GM12878 (cell line): ENCODE data around the gene NTN3.

ENCODE experiments used
- CHD2 ChIP-seq: IDR thresholded peaks from 2 replicates; pipeline ENCODE4 v1.6.1; 2011; ENCODE audit warnings: low read depth, low read length, improper control_type of control experiment, borderline replicate concordance
- EGR1 ChIP-seq, 2 experiments: IDR thresholded peaks; 1 replicate in 1 of 2; 2 replicates in 1 of 2; pipeline ENCODE4 v1.6.1; 2011 to 2012; ENCODE audit warnings: low read depth in 2 of 2, low read length in 2 of 2, borderline replicate concordance in 1 of 2, mild to moderate bottlenecking in 1 of 2, moderate library complexity in 1 of 2
- EP300 ChIP-seq, 2 experiments: fragments of 150-350 bp in 1 of 2; IDR thresholded peaks; 2 replicates each; pipeline ENCODE4 v1.6.1; 2011 to 2012; ENCODE audit warnings: low read depth in 2 of 2, low read length in 2 of 2, borderline replicate concordance in 1 of 2, improper control_type of control experiment in 1 of 2, inconsistent platforms in 1 of 2; ENCODE audit not compliant: control insufficient read depth in 1 of 2
- EZH2 ChIP-seq: IDR thresholded peaks from 2 replicates; pipeline ENCODE4 v1.6.1; 2012; ENCODE audit warnings: low read depth, mild to moderate bottlenecking, control low read depth, inconsistent platforms, low read length, borderline replicate concordance; ENCODE audit not compliant: control insufficient read depth
- JUNB ChIP-seq: IDR thresholded peaks from 2 replicates; pipeline ENCODE4 v1.6.1; 2016; ENCODE audit warnings: antibody characterized with exemption, mild to moderate bottlenecking
- KAT2A ChIP-seq: conservative IDR thresholded peaks from 2 replicates; pipeline ENCODE4 v1.6.1; 2011; ENCODE audit warnings: low read depth, low read length; ENCODE audit not compliant: control insufficient read depth
- POLR2A ChIP-seq: IDR thresholded peaks from 2 replicates; pipeline ENCODE4 v1.6.1; 2011; ENCODE audit warnings: low read depth, mild to moderate bottlenecking, low read length
- SUPT20H ChIP-seq: IDR thresholded peaks from 2 replicates; pipeline ENCODE4 v1.6.1; 2011; ENCODE audit warnings: low read depth, mild to moderate bottlenecking, low read length, moderate library complexity, borderline replicate concordance; ENCODE audit not compliant: control insufficient read depth
- ZNF384 ChIP-seq: IDR thresholded peaks from 2 replicates; pipeline ENCODE4 v1.6.1; 2012; ENCODE audit warnings: low read depth, mild to moderate bottlenecking, low read length, improper control_type of control experiment, borderline replicate concordance
- TF ChIP-seq, protein P1 (sequence below): IDR thresholded peaks from 2 replicates; pipeline ENCODE4 v1.6.1; 2011; ENCODE audit warnings: borderline replicate concordance, low read depth, mild to moderate bottlenecking, moderate library complexity, low read length; ENCODE audit not compliant: insufficient read depth, poor library complexity, severe bottlenecking
- TF ChIP-seq, protein P2 (sequence below), 3 experiments: IDR thresholded peaks in 2 of 3; conservative IDR thresholded peaks in 1 of 3; 2 replicates each; pipeline ENCODE4 v1.5.1; 2011; ENCODE audit warnings: low read depth in 3 of 3, low read length in 3 of 3, mild to moderate bottlenecking in 3 of 3, control low read depth in 2 of 3, moderate library complexity in 2 of 3, inconsistent platforms in 1 of 3, mixed read lengths in 1 of 3; ENCODE audit not compliant: control insufficient read depth in 2 of 3, insufficient read depth in 1 of 3; ENCODE audit errors: extremely low read depth in 1 of 3
- TF ChIP-seq, protein P3 (sequence below): IDR thresholded peaks from 2 replicates; pipeline ENCODE4 v1.6.1; 2012; ENCODE audit warnings: mild to moderate bottlenecking, low read depth, low read length

DNA sequence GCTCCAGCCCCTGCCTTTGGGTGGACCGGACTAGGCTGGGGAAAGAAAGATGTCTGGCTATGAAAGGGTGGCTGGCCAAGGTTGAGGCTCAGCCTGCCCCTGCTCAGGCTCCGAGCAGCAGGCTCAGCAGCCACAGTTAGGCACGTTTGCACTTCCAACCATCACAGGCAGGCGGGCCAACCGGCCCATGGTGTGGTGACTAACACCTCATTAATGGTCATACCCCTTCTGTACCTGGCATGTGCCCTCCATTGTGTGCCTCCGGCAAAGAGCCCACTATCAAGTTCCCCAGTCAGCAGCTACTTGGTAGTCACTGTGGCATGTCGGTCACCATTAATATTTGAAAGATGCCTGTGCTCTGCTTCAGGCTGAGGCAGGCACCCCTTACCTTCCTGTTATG is 10.6 kb downstream of the NTN3 start:
- TF ChIP-seq ZNF384: no peak
- TF ChIP-seq, protein P1, sequence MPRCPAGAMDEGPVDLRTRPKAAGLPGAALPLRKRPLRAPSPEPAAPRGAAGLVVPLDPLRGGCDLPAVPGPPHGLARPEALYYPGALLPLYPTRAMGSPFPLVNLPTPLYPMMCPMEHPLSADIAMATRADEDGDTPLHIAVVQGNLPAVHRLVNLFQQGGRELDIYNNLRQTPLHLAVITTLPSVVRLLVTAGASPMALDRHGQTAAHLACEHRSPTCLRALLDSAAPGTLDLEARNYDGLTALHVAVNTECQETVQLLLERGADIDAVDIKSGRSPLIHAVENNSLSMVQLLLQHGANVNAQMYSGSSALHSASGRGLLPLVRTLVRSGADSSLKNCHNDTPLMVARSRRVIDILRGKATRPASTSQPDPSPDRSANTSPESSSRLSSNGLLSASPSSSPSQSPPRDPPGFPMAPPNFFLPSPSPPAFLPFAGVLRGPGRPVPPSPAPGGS: no peak
- no peak for TF ChIP-seq KAT2A
- TF ChIP-seq JUNB: no peak
- TF ChIP-seq POLR2A: no peak
- TF ChIP-seq, protein P2, sequence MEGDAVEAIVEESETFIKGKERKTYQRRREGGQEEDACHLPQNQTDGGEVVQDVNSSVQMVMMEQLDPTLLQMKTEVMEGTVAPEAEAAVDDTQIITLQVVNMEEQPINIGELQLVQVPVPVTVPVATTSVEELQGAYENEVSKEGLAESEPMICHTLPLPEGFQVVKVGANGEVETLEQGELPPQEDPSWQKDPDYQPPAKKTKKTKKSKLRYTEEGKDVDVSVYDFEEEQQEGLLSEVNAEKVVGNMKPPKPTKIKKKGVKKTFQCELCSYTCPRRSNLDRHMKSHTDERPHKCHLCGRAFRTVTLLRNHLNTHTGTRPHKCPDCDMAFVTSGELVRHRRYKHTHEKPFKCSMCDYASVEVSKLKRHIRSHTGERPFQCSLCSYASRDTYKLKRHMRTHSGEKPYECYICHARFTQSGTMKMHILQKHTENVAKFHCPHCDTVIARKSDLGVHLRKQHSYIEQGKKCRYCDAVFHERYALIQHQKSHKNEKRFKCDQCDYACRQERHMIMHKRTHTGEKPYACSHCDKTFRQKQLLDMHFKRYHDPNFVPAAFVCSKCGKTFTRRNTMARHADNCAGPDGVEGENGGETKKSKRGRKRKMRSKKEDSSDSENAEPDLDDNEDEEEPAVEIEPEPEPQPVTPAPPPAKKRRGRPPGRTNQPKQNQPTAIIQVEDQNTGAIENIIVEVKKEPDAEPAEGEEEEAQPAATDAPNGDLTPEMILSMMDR (IDR thresholded peaks at IDR 0.05 in 2 of 3, conservative IDR thresholded peaks at IDR 0.05 in 1 of 3; ENCODE audit: control insufficient read depth in 2 of 3, extremely low read depth in 1 of 3, insufficient read depth in 1 of 3, low read depth in 3 of 3, low read length in 3 of 3): no peak
- TF ChIP-seq SUPT20H: no peak
- TF ChIP-seq EZH2: no peak
- TF ChIP-seq, protein P3, sequence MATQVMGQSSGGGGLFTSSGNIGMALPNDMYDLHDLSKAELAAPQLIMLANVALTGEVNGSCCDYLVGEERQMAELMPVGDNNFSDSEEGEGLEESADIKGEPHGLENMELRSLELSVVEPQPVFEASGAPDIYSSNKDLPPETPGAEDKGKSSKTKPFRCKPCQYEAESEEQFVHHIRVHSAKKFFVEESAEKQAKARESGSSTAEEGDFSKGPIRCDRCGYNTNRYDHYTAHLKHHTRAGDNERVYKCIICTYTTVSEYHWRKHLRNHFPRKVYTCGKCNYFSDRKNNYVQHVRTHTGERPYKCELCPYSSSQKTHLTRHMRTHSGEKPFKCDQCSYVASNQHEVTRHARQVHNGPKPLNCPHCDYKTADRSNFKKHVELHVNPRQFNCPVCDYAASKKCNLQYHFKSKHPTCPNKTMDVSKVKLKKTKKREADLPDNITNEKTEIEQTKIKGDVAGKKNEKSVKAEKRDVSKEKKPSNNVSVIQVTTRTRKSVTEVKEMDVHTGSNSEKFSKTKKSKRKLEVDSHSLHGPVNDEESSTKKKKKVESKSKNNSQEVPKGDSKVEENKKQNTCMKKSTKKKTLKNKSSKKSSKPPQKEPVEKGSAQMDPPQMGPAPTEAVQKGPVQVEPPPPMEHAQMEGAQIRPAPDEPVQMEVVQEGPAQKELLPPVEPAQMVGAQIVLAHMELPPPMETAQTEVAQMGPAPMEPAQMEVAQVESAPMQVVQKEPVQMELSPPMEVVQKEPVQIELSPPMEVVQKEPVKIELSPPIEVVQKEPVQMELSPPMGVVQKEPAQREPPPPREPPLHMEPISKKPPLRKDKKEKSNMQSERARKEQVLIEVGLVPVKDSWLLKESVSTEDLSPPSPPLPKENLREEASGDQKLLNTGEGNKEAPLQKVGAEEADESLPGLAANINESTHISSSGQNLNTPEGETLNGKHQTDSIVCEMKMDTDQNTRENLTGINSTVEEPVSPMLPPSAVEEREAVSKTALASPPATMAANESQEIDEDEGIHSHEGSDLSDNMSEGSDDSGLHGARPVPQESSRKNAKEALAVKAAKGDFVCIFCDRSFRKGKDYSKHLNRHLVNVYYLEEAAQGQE: no peak
- TF ChIP-seq EP300 (IDR thresholded peaks at IDR 0.05; ENCODE audit: borderline replicate concordance in 1 of 2, control insufficient read depth in 1 of 2, low read depth in 2 of 2, low read length in 2 of 2): no peak
- TF ChIP-seq CHD2: no peak
- no peak for TF ChIP-seq EGR1 (IDR thresholded peaks at IDR 0.05; ENCODE audit: borderline replicate concordance in 1 of 2, low read depth in 2 of 2, low read length in 2 of 2)
